ENCODE data around the gene OSBPL6.
"Not testable (repeated sequence)": the region's sequence is repeated elsewhere in the genome, so short reads cannot be mapped to it uniquely, and the experiment has no call there.

The OSBPL6 gene

DNA sequence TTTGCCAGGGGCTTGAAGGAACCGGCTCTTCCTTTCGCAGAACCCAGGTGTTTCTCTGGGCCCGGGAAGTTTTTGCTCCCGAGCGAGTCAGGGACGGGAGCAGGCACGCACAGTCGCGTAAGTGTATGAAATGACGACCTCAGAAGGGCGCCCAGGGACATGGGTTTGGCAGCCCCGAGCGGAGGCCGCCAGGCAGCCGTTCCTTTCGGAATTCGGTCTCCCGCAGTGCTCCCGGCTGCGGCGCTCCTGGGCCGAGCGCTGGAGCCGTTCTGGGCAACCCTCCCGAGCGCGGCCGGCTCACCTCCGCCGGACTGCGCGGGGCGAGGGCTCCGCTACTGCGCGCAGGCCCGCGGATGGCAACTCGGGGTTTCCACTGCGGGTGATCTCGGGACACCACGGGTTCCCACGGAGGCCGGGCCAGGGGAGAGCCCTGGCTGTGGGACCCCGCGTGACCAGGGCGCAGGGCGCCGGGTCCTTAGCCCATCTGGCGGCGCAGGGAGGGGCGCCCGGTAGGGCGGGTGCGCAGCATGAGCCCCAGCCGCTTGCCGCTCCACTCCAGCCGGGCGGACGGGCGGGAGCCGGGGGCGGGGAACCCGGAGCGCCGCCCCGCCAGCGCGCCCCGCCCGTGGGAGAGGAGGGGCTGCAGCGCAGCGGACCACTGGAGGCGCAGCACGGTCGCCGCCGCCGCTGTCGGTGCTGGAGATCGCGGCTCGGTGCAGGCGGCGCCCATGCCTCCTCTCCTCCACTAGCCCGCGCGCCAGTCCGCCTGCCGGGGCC lies at the start of gene OSBPL6:
Gene OSBPL6, plus strand, starts transcription at position 690 of the 777 bp plus-strand sequence. CDS start 111,673 bp downstream, outside the sequence.
- DNase-seq (ENCODE audit: low spot score in 2 of 2) (peak; percentile 46 to 76), ATAC-seq (peak; percentile 91)
- H3K4me3 Mint-ChIP-seq = peak within 1 kb of the TSS; percentile 66
- H3K36me3 Mint-ChIP-seq = no peaks in the 10 kb centered on the region
- H3K9me3 Mint-ChIP-seq = no peaks in the 10 kb centered on the region
- H3K27ac Mint-ChIP-seq = no peak within 1 kb of the TSS
- no peaks in the 10 kb centered on the region for H3K4me1 Mint-ChIP-seq

DNA sequence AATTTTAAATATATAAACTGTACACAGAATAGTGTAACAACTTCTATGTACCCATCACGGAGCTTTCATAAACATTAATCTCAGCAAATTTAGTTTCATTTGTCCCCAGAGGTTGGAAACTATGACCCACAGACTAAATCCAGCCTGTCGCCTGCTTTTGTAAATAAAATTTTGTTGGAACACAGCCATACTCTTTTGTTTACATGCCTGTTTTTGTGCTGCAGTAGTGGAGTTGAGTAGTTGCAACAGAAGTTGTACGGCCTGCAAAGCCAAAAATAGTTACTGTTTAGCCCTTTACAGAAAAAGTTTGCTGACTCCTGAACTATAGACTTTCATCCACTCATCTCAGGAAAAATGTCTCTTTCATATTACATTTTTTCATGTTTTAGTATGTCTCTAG lies 42.3 kb upstream of the OSBPL6 start:
- ATAC-seq (no peak), DNase-seq (ENCODE audit: low spot score in 2 of 2) (no peak)
- H3K4me3 Mint-ChIP-seq = no peak overlapping the region
- peaks cover 4% of the 10 kb centered on the region for H3K9me3 Mint-ChIP-seq
- no peaks in the 10 kb centered on the region for H3K36me3 Mint-ChIP-seq
- H3K4me1 Mint-ChIP-seq = no peaks in the 10 kb centered on the region
- no peak overlapping the region for H3K27ac Mint-ChIP-seq

DNA sequence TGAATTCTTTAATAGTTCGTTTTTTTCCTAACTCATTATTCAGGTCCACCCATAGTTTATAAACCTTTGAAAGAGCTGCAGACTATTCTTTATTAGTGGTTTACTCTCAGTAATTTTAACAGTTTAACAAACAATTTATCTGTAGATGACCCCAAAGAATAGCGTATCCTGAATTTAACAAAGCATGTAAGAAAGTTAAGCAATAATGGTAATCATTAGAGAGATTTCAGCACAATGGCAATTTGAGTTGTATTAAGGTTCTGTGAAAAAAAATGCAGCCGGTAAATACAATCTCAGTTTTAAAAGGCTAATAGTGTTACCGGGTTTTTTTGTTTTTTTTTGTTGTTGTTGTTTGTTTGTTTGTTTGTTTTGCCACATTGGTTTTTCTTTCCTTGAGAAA lies 41.8 kb upstream of the OSBPL6 start:
- H3K4me1 Mint-ChIP-seq = no peaks in the 10 kb centered on the region
- no peak overlapping the region for H3K27ac Mint-ChIP-seq
- no peaks in the 10 kb centered on the region for H3K36me3 Mint-ChIP-seq
- peaks cover 4% of the 10 kb centered on the region for H3K9me3 Mint-ChIP-seq
- no peak overlapping the region for H3K4me3 Mint-ChIP-seq
- ATAC-seq (no peak), DNase-seq (ENCODE audit: low spot score in 2 of 2) (no peak)

DNA sequence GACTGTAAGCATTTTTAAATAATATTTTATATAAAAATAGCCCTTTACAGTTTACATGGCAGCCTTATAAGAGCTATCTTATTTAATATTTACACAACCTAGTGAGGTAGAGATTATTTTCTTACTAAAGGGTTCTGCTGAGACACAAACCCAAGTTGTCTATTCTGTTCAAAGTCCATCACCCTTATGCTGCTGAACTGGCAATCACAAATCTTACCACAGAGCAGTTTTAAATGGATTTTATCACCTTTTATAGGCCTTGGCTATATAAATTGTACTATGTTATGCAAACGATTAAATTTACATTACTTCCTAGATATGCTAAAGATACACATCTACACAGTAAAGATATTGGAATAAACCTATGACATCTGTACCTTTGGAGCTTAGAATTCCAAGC lies 41.3 kb upstream of the OSBPL6 start:
- H3K4me1 Mint-ChIP-seq = no peaks in the 10 kb centered on the region
- H3K36me3 Mint-ChIP-seq = no peaks in the 10 kb centered on the region
- H3K27ac Mint-ChIP-seq = no peak overlapping the region
- H3K4me3 Mint-ChIP-seq = no peak overlapping the region
- DNase-seq (ENCODE audit: low spot score in 2 of 2) (no peak), ATAC-seq (no peak)
- peaks cover 4% of the 10 kb centered on the region for H3K9me3 Mint-ChIP-seq

DNA sequence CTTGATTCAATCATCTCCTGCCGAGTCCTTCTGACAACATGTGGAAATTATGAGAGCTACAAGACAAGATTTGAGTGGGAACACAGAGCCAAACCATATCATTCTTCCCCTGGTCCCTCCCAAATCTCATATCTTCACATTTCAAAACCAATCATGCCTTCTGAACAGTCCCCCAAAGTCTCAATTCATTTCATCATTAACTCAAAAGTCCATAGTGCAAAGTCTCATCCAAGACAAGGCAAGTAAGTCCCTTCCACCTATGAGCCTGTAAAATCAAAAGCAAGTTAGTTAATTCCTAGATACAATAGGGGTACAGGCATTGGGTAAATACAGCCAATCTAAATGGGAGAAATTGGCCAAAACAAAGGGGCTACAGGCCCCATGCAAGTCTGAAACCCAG lies 40.4 kb upstream of the OSBPL6 start:
- not testable (repeated sequence) for ATAC-seq; DNase-seq (ENCODE audit: low spot score in 2 of 2); H3K36me3 Mint-ChIP-seq; H3K9me3 Mint-ChIP-seq; H3K4me1 Mint-ChIP-seq; H3K27ac Mint-ChIP-seq; H3K4me3 Mint-ChIP-seq

DNA sequence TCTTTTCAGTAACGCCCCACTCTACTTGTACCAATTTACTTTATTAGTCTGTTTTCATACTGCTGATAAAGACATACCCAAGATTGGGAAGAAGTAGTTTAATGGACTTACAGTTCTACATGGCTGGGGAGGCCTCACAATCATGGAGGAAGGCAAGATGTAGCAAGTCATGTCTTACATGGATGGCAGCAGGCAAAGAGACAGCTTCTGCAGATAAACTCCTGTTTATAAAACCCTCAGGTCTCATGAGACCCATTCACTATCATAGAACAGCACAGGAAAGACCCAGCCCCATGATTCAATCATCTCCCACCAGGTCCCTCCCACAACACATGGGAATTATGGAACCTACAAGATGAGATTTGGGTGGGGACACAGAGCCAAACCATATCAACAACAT lies 38.8 kb upstream of the OSBPL6 start:
- Mint-ChIP-seq H3K27ac (no peak overlapping the region), H3K4me3 (no peak overlapping the region), H3K9me3 (peaks cover 4% of the 10 kb centered on the region), H3K36me3 (no peaks in the 10 kb centered on the region), H3K4me1 (no peaks in the 10 kb centered on the region)
- DNase-seq (ENCODE audit: low spot score in 2 of 2) (no peak), ATAC-seq (no peak)

DNA sequence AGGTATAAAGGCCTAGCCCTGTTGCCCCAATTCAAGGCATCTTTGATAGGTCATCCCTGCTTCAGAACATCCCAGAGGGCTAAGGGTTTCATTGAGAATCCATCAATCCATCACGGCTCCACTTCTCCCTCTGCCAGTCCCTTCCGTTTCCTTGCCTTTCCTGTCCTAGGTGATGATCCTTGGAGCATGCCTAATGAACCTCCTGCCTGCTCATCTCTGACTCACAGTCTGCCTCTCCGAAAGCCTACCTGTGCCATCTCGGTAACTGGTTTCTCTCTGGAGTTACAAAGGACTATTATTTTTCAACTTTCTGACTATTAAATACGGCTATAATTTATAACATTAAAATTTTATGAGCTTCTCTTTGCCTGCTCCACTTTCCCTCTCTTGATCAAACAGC lies 36.7 kb upstream of the OSBPL6 start:
- H3K36me3 Mint-ChIP-seq = no peaks in the 10 kb centered on the region
- no peak overlapping the region for H3K4me3 Mint-ChIP-seq
- DNase-seq (ENCODE audit: low spot score in 2 of 2) (no peak), ATAC-seq (no peak)
- H3K9me3 Mint-ChIP-seq = peaks cover 4% of the 10 kb centered on the region
- H3K4me1 Mint-ChIP-seq = no peaks in the 10 kb centered on the region
- no peak overlapping the region for H3K27ac Mint-ChIP-seq

DNA sequence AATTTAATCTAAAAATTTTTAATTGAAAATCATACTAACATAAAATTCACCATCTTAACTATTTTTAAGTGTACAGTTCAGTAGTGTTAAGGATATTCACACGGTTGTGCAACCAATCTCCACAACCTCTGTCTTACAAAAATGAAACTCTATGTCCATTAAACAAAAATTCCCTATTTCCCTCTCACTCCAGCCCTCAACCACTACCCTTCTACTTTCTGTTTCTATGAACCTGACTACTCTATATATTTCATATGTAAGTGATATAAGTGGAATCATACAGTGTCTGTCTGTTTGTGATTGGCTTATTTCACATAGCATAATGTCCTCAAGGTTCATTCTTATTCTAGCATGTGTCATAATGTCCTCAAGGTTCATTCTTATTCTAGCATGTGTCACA lies 34.3 kb upstream of the OSBPL6 start:
- no peak overlapping the region for H3K4me3 Mint-ChIP-seq
- ATAC-seq = no peak
- DNase-seq (ENCODE audit: low spot score in 2 of 2) = no peak
- H3K9me3 Mint-ChIP-seq = peaks cover 4% of the 10 kb centered on the region
- H3K27ac Mint-ChIP-seq = no peak overlapping the region
- no peaks in the 10 kb centered on the region for H3K36me3 Mint-ChIP-seq
- H3K4me1 Mint-ChIP-seq = no peaks in the 10 kb centered on the region

DNA sequence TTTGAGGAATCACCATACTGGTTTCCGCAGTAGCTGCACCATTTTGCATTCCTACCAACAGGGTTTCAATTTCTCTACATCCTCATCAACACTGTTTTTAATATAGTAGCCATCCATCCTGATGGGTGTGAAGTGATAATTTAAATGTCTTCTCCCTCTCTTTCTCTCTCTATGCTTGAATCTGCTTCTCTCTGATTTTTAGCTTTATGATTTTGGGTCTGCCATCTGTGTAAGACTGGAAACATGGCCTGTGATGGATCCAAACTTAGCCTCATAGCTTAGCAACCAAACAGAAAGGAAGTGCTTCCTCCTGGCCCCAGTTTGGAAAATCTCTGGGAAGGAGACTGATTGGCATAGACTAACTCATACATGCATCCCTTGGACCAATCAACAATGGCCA lies 33.7 kb upstream of the OSBPL6 start:
- H3K4me1 Mint-ChIP-seq = no peaks in the 10 kb centered on the region
- ATAC-seq (no peak), DNase-seq (ENCODE audit: low spot score in 2 of 2) (no peak)
- no peak overlapping the region for H3K27ac Mint-ChIP-seq
- no peak overlapping the region for H3K4me3 Mint-ChIP-seq
- no peaks in the 10 kb centered on the region for H3K9me3 Mint-ChIP-seq
- no peaks in the 10 kb centered on the region for H3K36me3 Mint-ChIP-seq

DNA sequence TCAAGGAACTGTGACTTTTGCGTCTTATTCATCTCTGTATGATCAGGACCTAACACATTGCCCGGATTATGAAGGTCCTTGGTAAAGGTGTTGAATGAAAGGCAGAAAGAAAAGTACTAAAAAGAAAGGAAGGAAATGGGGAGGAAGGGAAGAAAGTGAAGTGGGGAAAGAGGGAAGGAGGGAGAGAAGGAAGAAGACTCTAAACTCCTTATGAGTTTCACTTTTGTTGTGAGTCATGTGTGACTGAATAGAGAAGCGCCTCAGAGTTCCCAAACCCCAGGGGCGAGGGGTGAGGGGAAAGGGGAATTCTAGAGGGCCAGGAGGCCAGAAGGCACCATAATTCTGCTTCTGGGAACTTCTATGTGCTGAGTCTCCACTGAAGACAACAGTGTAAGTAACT lies 30.9 kb upstream of the OSBPL6 start:
- DNase-seq (ENCODE audit: low spot score in 2 of 2) (no peak), ATAC-seq (no peak)
- Mint-ChIP-seq H3K36me3 (no peaks in the 10 kb centered on the region), H3K27ac (no peak overlapping the region), H3K9me3 (no peaks in the 10 kb centered on the region), H3K4me1 (no peaks in the 10 kb centered on the region), H3K4me3 (no peak overlapping the region)

DNA sequence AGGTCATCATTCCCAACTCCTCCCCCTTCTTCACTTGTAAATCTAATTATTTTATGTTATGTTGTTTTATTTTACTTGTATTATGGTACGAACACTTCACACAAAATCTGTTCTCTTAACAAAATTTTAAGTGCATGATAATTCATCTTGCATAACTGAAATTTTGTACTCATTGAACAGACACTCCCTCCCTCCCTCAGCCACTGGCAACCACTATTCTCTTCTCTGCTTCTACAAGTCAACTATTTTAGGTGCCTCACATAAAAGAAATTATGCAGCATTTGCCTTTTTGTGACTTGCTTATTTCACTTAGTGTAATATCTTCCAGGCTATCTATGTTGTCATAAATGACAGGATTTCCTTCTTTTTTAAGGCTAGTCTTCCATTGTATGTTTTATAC lies 30.4 kb upstream of the OSBPL6 start:
- Mint-ChIP-seq H3K4me1 (no peaks in the 10 kb centered on the region), H3K9me3 (no peaks in the 10 kb centered on the region), H3K4me3 (no peak overlapping the region), H3K36me3 (no peaks in the 10 kb centered on the region), H3K27ac (no peak overlapping the region)
- no peak for ATAC-seq
- DNase-seq (ENCODE audit: low spot score in 2 of 2) = no peak

DNA sequence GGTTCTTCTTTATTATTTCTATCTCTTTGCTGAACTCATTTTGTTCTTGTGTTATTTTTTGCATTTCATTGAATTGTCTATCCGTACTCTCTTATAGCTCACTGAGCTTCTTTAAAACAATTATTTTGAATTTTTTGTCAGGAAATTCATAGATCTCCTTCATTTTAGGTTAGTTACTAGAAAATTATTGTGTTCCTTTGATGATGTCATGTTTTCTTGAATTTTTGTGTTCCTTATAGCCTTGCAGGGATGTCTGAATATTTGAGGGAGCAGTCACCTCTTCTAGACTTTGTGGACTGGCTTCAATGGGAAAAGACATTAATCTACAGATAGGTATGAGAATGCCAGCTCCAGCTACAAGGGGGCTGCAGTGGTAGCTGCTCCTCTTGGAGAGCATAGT lies 20.7 kb upstream of the OSBPL6 start:
- Mint-ChIP-seq H3K4me1 (no peaks in the 10 kb centered on the region), H3K36me3 (no peaks in the 10 kb centered on the region), H3K4me3 (no peak overlapping the region), H3K9me3 (no peaks in the 10 kb centered on the region), H3K27ac (no peak overlapping the region)
- DNase-seq (ENCODE audit: low spot score in 2 of 2) (no peak), ATAC-seq (no peak)

DNA sequence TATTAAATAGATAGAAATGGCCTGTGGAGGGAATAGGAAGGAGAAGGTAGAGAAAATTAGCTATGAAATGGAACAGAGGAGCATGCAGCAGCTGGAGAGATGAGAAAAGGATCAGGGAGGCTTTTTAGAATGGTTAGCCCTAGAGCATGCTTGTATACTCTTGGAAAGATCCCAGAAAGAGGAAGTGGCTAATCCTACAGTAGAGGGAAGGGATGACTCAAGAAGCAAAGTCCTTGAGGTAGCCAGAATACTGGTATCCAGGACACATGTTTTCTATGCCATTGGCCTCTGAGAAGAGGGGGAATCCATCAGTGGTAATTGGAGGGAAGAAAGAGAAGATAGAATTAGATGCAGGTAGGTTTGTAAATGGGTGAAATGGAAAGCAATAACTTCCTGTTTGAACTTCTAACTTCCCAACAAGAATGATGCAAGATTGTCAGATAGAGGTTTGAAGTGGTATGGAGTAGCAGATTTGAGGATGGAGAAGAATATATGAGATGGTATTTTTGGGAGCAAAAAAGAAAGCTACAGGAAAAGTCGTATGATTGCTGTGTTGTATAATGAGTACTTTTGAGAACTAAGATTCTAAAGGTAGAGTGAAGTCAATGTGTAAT lies 17.1 kb upstream of the OSBPL6 start:
- Mint-ChIP-seq H3K36me3 (no peaks in the 10 kb centered on the region), H3K4me1 (no peaks in the 10 kb centered on the region), H3K27ac (no peak overlapping the region), H3K4me3 (no peak overlapping the region), H3K9me3 (no peaks in the 10 kb centered on the region)
- no peak for ATAC-seq
- DNase-seq (ENCODE audit: low spot score in 2 of 2) = no peak

DNA sequence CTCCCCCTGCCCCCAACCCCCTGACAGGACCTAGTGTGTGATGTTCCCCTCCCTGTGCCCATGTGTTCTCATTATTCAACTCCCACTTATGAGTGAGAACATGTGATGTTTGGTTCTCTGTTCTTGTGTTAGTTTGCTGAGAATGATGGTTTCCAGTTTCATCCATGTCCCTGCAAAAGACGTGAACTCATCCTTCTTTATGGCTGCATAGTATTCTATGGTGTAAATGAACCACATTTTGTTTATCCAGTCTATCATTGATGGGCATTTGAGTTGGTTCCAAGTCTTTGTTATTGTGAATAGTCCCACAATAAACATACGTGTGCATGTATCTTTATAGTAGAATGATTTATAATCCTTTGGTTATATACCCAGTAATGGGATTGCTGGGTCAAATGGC lies 13.7 kb upstream of the OSBPL6 start:
- ATAC-seq; DNase-seq (ENCODE audit: low spot score in 2 of 2); H3K9me3 Mint-ChIP-seq; H3K27ac Mint-ChIP-seq; H3K4me1 Mint-ChIP-seq; H3K36me3 Mint-ChIP-seq; H3K4me3 Mint-ChIP-seq: not testable (repeated sequence)

DNA sequence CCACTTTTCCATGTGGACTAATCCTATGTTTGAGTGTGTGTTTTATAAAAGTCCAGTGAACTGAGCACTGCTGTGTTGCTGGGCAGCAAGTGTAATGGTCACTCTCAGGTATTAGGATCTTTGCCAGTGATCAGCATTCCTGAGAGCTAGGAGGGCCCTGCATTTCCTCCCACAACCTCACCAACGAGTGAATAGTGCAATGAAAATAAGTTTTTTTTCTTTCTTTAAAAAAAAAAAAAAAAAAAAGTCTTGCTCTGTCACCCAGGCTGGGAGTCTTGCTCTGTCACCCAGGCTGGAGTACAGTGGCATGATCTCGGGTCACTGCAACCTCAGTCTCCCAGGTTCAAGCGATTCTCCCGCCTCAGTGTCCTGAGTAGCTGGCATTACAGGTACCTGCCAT lies 6.5 kb upstream of the OSBPL6 start:
- no peaks in the 10 kb centered on the region for H3K4me1 Mint-ChIP-seq
- H3K27ac Mint-ChIP-seq = no peak overlapping the region
- H3K4me3 Mint-ChIP-seq = no peak overlapping the region
- no peak for DNase-seq (ENCODE audit: low spot score in 2 of 2)
- H3K36me3 Mint-ChIP-seq = no peaks in the 10 kb centered on the region
- H3K9me3 Mint-ChIP-seq = no peaks in the 10 kb centered on the region
- ATAC-seq = no peak

DNA sequence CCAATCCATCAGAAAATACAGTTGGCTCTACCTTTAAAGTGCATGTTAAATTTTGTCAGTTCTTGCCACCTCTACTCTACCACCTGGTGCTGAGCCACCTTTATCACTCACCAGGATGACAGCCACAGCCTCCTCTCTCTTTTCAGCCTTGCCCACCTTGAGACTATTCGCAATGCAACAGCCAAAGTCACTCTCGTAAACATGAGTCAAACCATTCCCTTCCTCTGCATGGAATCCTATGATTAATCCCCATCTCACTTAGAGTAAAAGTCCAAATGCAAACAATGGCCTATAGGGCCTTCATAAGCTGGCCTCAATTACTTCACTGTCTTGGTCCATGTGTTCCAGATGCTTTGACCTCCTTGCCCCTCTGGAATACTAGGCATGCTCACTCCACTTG lies 5.8 kb upstream of the OSBPL6 start:
- Mint-ChIP-seq H3K9me3 (no peaks in the 10 kb centered on the region), H3K27ac (no peak overlapping the region), H3K4me3 (no peak overlapping the region), H3K36me3 (no peaks in the 10 kb centered on the region), H3K4me1 (no peaks in the 10 kb centered on the region)
- ATAC-seq = no peak
- no peak for DNase-seq (ENCODE audit: low spot score in 2 of 2)

All from stimulated activated effector memory CD8-positive, alpha-beta T cell treated with anti-CD3 and anti-CD28 coated beads, Interleukin-12 subunit alpha, Interleukin-12 subunit beta, amount 100 ng/mL, for 72 hours (primary cell).